Hypothalamus (tissue), 51 donors: ENCODE measurements around the gene EMILIN3.

Source experiments
- DNase-seq, 51 donors: peaks; one replicate each; lab custom pipeline; 2025; lab: John Stamatoyannopoulos, UW

EMILIN3 gene

GRCh38 chr20:41392295-41392694 is 25.7 kb upstream of the EMILIN3 start:
- no peak for DNase-seq

DNA sequence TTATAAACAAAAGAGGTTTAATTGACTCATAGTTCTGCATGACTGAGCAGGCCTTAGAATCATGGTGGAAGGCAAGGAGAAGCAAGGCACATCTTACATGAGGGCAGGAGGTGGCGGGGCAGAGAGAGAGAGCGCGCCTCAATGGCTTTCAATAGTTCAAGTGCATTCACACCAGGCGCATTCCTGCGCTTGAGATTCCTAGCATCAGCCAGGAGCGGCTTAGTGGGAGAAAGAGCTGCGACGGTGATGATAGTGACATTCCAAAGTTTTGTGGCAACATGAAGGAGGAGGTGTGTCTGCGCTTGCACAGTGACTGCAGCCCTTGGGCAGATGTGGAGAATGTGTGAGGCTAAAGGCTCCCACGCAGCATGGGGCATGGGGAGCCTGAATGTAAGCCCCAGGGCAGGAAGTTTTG is 25.0 kb upstream of the EMILIN3 start:
- DNase-seq, result no peak

DNA sequence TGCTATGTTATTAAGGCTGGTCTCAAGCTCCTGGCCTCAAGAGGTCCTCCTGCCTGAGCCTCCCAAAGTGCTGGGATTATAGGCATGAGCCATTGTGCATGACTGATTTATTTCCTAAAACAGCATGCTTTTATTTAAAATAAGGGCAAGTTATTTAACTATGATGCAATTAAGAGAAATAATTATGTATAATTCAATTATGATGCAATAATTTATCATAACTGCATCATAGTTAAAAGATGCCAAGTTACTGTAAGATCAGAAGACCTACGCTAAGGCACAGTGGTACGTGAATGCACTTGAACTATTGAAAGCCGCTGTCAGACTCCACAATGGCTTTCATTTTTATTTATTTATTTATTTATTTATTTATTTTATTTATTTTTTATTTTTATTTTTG is 24.3 kb upstream of the EMILIN3 start:
- DNase-seq, result no peak

DNA sequence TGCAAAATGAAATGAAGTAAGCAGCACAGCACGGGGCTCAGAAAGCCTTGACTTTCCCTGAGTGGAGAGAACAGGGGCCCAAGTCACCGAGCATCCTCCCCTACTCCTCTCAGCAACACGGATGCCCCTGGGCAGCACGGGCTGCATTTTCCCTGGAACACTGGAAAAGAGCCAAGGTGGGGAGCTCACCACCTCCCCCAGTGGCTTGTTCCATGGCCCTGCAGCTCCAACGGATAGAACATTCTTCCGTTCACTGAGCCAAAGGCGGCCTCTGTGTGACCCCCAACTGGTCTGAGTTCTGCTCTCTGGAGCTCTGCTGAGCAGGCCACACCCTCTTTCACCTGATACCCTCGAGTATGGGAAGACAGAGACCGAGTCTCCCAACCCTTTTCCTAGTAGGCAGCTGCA is 20.8 kb upstream of the EMILIN3 start:
- no peak for DNase-seq

DNA sequence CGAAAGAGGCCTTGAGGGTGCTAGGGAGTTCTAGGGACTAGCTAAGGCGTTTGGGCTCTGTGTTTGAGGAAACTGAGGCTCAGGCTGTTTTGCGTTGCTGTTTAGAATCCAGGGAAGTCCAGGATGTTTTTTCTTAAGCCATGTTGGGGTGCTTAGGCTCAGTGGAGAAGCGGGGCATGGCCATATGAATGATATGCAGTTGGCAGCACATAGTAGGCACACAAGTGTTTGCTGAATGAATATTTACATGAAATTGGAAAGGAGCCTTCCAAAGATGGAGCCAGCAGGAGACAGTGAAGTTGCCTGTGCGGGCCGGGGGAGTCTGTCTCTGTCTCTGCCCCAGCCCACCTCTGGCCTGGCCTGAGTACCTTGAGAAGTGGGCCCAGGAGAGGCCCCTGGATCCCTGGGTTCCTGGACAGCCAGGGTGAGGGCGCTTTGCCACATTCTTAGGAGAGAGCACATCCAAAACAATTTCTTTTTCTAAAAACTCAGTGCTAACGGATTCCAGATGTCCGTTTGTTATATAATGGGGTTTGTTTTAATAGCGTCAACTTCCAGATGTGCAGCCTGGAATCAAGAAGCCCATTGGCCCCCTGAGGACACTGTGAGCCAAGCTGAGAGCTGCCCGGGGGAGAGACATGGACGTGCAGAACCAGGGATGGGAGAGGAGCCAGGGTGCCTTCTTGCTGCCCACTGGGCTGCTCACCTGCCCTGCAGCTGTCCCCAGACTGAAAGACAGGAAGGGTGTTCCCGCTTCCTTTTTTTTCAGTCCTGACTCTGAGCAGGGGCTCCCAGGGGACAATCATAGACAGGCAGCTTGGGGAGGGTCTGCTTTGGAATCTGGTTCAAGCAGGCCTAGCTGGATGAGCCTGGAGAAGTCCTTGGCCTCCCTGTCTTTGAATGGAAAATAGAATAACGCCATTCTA is 20.1 kb upstream of the EMILIN3 start:
- no peak for DNase-seq

DNA sequence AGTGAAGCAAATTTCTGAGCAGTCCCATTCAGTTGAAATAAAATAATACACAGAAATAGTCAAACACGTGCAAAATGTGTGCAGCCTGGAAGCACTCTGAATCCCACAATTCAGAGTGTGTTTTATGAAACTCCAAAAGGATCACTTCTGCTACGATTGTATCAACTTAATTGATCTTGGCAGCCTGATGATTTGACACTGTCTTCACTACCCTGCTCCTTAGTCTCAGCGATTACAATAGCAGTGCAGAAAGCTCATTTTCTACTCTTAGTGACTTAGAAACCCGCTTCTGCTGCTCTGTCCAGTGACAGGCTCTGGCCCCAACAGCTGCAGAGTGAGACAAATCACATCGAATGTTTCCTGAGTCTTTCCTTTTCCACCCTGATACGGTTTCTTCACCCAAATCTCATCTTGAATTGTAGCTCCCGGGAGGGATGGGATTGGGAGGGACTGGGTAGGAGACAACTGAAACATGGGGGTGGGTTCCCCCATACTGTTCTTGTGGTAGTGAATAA is 16.2 kb upstream of the EMILIN3 start:
- DNase-seq, result no peak

GRCh38 chr20:41380551-41381193 is 14.1 kb upstream of the EMILIN3 start:
- DNase-seq, result peak in 4 of 51 donors; percentile 24 to 52 (median 32)

DNA sequence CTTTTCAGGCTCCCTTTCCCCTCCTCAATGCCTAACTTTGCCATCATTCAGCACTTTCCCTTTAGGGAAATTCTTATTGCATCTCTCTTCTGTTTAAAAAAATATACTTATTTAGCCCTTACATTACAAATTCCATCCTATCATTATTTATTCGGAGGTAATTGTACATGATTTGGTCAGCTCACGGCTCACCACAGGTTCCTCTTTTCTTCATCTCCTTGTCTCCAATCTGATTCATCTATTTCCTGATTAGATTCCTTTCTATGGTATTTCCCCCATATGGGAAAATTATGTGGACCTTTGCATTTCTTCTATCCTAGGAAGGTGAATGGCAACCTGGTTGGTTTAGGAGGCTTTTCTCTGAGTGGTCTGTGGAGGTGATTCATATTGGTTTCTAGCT is 12.9 kb upstream of the EMILIN3 start:
- DNase-seq, result no peak

DNA sequence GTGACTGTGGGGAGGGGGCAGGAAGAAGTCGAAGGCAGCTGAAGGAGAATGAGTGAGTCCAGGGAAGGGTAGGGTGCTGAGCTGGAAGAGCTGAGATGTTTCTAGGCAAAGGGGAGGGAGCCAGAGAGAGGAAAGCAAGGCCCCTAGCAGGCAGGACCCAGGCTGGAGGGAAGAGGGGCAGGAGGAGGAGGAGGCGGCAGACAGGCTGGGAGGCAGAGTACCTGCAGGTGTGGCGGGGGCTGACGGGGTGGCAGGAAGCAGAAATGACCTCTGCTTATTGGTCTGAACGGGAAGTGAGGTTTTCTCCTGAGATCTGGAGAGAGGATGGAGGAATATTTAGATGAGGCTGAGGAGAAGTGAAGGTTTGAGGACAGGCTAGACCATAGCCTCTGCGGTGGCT is 10.7 kb upstream of the EMILIN3 start:
- no peak for DNase-seq

DNA sequence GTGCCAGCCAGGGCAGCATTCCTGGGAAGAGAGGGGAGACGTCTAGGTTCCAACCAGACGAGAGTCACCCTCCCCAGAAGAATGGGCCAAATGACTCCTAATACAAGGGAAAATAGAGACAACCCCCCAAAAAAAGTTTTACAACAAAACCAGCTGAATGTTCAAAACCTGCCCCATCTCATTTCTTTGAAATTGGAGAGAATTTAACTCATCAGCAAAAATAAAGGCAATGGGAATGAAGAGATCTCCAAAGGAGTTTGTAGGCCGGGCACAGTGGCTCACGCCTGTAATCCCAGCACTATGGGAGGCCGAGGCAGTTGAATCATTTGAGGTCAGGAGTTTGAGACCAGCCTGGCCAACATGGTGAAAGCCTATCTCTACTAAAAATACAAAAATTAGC is 9.7 kb upstream of the EMILIN3 start:
- DNase-seq, result no peak

DNA sequence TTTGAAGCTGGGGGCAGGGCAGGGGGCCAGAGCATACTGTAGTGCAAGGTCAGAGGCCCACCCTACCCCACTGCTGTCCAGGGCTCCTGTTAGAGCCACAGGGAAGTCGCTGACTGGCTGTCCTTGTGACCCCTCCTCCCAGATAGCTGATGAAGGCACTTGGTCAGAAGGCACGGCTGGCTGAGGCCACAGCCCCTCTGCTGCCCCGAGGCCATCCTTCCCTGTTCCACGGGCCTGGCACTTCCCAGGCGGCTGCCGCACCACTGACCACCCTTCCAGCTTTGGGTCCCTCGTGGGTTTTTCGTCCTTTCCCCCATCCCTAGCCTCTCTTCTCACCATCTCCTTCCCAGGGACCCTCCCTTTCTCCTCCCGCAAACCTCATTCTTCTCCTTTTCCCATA is 9.2 kb upstream of the EMILIN3 start:
- no peak for DNase-seq

DNA sequence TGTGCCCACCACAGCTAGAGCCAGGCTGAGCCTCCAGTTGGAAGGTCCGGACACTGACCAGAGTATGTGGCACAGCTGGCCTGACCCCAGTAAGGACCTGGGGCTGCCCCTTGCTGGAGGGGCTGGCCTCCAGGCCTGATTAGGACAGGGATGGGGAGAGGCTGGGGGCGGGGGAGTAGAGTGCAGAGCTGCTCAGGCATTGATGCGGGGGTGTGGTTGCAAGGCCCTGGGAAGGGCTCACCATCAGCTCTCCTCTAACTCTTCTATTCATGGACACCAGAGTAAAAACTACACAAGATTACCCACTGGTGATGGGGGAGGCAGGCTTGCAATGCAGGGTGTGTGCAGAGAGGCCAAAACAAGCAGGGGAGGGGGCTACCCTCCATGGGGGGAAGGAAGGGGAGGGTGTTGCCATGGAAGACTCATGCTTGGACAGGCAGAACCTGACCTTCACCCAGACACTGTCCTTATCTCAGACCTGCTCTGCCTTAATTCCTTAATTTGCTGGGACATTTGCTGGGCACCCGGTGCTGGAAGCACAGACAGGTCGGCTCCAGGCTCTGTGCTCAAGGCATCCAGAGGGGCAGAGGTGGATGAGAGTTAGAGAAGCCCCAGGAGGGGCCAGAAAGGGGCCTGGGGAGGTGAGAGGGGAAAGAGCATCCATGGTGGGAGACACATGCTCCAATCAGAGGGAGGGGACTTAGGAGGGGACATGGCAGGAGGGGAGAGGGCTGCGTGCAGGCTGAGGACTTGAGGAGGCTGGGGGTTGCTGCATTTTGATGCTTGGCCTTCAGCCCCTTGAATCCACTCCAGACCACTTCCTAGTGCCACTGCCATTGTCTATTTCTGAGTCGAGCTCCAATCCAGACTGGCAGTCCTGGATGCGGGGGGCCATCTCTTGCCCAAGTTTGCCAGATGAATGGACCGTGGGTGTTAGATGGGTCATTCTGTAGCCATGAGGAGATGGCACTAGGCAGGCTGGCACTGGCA is 7.6 kb upstream of the EMILIN3 start:
- no peak for DNase-seq

GRCh38 chr20:41373251-41373783 is 6.7 kb upstream of the EMILIN3 start:
- no peak for DNase-seq

GRCh38 chr20:41371371-41371770 is 4.8 kb upstream of the EMILIN3 start:
- DNase-seq, result no peak

- DNase-seq, result no peak
These were observed 3.6 kb upstream of the EMILIN3 start for GRCh38 chr20:41370176-41370575.

DNA sequence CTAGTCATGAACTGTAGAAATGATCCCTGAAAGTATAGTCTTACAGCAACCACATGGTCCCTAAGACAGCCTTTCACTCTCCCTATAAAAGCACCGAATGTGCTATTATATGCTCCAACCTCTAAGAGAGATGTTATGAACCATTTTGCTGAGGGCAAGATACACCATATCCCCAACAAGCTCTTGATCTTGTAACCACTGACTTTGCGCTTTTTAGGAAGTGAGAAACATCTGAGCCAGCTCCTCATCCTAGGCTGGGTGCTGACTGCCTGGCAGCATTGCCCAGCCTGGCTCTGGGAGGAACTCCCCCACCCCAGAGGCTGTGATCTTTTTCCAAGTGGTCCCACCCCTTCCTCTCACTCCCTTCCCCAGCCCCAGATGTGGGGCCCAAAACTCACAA is 3.1 kb upstream of the EMILIN3 start:
- DNase-seq, result no peak

- DNase-seq, result no peak
These were observed 1.3 kb upstream of the EMILIN3 start for GRCh38 chr20:41367956-41368355.

DNA sequence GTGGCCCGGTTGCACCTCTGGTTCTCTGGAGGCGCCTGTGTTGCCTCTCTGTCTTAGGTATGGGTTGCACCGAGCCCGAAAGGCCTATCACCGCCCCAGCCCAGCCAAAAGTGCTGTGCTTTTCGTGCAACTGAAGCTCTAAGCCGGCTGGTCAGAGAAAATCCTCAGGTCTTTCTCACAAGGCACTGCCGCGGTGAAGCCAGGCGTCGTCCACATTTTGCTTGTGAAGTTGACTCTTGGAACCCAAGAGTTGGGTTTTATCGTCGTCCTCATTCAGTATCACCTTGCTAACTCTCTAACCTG is 726 bp upstream of the EMILIN3 start:
- DNase-seq, result no peak

- DNase-seq, result peak in 2 of 51 donors; percentile 15 to 16
These were observed 657 bp downstream of the EMILIN3 start for GRCh38 chr20:41365777-41366545.
